Suppressor macrophage treated with lipopolysaccharide for 4 hours (primary cell): ENCODE measurements around the gene ARID1A.
A peak's percentile ranks its signal among the peaks of the same experiment; 100 is the strongest.
"Not testable (repeated sequence)": the region's sequence is repeated elsewhere in the genome, so short reads cannot be mapped to it uniquely, and the experiment has no call there.

Experiments
- DNase-seq: peaks from one replicate; pipeline ENCODE4 v3.0.0-alpha.2; 2020

The ARID1A gene

DNA sequence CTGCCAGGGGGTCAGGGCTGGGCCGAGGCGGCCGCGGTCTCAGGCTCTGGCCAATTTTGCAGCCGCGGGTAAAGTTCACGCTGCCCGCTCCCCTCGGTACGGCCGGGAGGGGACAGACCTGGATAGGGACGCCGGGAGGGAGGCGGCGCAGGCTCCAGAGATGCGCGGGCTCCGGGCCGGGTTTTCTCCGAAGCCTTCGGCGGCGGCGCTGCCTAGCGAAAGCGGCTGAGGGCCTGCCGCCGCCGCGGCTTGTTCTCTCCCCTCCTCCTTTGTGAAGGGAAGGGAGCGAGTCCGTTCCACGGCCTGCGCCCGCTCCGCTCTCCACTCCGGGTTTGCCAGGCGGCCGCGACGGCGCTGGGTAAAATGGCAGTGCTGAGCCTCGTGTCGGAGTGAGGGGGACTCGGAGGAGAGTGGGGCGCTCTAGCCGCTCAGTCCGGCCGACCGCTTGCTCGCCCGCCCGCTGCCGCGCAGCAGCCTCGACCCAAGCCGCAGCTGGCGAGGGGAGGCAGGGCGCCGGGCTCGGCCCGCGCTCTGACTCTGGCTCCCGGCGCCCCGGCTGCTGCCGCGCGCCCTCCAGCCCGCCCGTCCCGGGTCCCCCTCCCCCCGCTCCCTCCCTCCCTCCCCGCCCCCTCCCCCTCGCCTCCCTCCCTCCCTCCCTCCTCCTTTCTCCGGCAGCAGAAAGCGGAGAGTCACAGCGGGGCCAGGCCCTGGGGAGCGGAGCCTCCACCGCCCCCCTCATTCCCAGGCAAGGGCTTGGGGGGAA lies at the start of gene ARID1A:
TSS of gene ARID1A (plus strand) at position 660 of the 763 bp plus-strand sequence. CDS start 389 bp downstream, outside the sequence.
- peak; percentile 96 for DNase-seq

DNA sequence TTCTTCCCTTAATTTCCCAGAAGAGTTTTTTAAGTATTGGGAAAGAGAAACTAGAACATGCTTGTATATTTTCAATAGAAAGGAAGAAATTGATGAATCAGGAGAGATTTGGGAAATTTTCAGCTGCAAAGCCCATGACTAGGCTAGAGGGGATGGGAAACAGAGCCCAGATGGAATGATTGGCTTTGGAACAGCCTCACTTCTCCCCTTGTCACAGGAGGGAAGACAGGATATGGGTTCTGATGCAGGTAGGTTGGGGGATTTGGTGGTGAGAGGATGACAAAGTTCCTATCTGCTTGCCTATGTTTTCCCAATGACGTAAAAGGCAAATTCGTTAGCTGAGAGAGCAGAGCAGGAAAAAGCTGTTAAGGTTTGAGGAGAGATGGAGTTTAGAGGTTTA lies 31.0 kb upstream of the ARID1A start:
- no peak for DNase-seq

DNA sequence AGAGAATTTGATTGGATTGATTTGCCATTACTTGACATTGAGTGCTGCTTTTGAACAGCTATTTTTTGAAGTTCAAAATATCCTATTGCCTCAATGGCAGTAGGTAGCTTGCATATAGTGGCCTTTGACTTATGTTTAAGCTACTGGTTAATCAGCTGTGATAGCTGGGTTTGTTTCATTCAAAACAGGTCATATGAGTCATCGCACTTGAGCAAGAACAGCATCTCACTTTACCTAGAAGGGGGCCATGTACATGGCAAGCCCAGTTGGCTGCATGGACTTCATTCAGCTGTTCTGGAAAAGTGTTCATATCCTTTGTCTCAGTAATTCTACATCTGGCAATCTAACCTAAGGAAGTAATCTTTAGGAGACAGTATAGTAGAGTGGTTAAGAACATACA lies 29.0 kb upstream of the ARID1A start:
- no peak for DNase-seq

DNA sequence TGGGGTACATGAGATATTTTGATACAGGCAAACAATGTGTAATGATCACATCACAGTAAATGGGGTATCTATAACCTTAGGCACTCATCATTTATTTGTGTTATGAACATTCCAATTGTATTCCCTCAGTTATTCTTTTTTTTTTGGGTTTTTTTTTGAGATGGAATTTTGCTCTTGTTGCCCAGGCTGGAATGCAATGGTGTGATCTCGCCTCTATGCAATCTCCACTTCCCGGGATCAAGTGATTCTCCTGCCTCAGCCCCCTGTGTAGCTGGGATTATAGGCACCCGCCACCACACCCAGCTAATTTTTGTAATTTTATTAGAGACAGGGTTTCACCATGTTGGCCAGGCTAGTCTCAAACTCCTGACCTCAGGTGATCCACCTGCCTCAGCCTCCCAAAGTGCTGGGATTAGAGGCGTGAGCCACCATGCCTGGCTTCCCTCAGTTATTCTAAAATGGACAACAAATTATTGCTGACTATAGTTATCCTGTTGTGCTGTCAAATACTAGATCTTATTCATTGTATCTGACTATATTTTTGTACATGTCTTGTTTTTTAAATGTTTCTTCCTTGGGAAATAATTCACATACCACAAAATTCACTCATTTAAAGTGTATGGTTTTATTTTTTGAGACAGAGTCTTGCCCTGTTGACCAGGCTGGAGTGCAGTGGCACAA lies 27.6 kb upstream of the ARID1A start:
- DNase-seq, result not testable (repeated sequence)

DNA sequence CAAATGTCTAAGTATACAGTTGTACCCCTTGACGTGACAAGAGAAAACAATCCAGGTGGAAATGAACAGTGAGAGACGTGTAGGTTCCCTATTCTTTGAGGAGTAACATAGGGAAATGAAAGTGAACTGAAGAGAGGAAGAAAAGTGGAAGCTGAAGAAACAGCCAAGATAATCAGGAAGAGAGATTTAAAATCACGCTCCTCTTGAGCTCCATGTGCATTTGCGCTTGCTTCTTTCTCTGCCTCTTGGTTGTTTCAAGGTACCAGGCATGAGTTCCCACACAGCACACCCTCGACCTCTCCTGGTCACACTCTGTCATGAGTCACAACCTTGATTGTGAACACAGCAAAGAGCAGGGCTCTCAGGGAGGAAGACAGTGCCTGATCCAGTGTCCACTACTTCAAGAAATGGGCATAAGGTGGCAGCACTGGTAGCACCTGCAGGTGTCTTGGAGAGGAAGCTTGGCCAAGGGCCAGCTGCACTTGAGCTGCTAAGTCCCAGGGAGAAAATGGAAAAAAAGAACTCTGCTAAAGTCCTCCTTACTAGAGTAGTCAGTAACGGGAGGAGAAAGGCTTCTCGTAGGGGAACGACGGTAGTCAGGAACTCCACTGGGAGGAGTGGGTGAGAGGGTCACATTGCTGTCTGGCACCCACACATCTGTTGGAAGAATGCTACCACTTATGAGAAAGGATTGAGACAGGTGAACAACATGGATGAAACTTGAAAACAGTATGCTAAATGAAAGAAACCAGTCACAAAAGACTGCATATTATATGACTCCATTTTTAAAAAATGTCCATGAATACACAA lies 18.3 kb upstream of the ARID1A start:
- DNase-seq, result peak; percentile 48

DNA sequence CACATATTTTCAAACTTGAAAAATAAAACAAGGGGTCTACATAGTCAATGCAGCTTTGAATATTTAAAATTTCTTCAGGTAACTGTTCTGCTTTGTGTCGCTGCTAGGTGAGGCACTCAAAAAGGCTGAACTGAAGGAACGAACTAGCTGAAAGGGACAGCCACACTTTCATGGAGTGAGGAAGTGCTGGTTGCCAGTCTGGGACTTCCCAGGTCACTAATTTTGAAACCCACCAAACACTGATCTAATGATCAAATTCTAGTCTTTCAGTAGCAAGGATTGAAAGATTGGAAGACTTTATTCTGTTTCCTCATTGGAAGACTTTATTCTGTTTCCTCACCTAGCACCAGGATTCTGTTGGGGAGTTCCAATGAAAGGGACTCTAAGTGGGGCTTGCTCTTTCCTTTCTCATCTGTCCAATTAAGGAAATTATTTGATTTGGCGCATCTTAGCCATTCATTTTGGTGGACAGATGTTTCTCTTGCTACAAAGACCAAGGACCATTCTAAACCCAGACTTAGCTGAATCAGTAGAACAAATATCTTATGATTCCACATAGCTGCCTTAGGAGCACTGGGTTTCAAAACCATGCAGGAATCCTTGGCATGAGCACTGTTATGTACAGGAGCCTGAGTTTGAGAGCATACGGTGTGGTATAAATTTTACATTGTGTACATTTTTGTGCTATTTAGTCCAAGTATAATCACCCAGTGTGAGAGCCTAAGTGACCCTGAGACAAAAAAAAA lies 10.9 kb upstream of the ARID1A start:
- DNase-seq, result no peak

DNA sequence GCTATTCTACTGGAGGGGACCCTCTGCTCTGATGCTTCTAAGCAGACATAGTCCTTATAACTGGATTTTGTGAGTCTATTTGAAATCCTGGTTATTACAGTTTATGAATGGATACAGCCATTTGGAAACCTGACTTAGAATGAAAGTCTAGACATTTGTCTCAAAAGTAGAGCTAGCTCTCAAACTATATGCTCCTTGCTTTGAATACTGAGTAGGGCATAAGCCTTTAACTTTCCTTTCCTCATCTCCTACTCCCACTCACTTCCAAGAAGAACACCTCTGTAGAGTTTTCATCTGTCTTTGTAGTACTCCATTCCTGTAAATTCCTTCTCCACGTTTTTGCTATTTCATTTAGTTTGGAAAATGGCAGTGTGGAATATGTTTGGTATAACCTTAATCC lies 9.0 kb upstream of the ARID1A start:
- DNase-seq, result no peak

DNA sequence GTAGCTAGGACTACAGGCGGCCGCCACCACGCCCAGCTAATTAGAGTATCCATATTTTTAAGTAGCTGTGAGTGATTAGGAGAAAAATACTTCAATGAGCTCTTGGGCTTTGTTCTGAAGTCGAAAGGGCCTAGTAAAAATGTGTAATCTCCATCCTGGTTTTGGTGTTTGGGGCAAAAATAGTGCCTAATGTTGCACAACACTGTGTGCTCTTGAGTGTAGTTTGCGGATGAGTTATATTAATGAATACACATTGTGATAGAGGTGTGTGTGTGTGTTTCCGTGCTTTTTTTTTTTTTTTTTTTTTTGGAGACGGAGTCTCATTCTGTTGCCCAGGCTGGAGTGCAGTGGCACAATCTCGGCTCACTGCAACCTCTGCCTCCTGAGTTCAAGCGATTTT lies 6.3 kb upstream of the ARID1A start:
- no peak for DNase-seq

DNA sequence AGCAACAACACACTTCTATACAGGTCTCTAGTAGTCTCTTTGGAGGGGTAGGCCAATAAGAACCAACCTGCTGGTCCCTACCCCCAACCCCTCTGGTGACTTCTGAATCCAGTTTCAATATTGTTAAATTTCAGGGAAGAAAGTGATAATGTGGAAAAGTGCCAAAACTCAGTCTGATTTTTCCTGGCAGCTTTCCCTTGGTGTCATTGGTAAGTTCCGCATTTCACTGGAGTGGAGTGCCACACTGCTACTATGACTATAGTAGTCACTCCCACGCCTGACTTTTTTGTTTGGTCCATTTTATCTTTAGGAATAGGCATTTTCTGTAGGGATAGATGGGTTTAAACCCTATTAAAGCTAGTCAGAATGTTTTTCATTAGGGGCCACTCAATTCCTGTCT lies 5.7 kb upstream of the ARID1A start:
- peak; percentile 95 for DNase-seq

DNA sequence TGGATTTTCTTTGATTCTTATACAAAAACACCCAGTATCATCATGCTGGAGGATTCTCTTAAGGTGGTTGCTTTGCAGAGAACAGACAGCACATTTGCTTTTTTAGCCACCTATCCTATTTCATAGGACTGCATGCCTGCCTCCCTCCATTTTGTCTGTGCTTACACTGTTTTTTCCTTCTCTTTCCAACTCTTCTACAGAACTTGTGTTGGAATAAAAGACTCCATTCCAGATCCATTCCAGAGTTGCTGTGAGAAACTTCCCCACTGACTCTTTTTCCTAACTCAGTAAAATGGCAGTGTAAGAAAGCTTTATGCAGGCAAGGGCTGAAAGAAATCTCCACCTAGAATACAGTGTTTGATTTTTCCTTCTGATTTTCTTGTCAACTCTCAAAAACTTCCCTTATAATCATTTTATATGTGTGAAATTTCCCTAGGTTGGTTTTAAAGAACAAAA lies 5.2 kb upstream of the ARID1A start:
- DNase-seq, result no peak

DNA sequence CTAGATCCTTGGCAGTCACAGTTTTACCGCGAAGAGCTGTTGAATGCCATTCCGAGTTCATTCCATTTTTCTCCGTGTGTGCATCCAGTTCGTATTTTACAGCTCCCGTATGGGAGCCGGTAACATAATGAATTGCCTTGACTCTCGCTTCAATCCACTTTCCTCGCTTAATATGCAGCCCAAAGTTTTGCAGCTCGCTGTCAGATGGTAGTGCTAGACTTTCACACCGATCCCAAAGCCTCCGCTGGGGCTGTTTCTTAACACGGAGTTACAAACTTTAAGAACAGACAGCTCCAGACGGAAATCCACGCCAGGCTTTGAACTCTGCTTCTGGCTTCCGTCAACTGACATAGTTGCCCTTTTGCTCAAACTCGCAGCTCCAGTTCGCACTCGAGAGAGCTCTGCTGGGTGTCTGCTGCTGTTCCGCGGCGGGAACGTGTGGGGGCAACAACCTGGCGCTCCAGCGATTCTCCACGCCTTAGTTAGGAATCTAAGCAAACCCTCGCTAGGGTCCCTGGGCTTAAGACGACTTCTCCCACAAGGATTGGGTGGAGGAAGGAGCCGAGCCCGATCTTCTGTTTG lies 3.5 kb upstream of the ARID1A start:
- peak; percentile 83 for DNase-seq

DNA sequence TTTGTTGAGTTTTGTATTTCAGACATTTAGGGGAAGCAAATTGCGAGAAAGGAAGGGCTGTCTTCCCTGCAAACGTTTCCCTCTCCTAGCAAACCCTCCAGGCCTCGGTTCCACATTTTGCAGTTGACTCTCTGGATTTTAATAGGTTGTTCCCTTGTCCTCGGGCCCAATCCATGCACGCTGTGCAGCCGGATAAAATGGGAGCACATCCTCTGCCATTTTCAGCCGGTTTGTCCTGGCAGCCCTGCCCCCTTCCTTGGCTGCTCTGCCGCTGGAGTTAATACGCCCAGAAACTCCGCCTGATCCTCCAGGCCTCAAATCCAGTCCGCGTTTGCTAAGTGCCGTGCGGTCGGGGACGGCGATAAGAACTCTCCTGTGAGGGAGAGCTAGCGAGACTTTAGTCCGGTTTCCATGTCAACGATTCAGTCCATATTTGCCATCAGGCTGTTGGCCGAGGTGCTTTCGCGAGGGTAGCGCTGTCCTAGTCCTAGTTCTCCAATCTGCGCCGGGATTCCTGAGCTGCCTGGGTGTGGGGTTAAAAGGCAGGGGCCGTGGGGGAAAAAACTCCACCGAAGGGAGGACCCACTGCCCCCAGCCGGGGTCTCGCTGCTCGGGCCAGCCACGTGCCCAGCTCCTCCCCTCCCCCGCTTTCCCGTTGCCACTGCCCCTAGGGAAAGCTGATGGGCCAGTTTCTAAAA lies 2.9 kb upstream of the ARID1A start:
- DNase-seq, result peak; percentile 91

DNA sequence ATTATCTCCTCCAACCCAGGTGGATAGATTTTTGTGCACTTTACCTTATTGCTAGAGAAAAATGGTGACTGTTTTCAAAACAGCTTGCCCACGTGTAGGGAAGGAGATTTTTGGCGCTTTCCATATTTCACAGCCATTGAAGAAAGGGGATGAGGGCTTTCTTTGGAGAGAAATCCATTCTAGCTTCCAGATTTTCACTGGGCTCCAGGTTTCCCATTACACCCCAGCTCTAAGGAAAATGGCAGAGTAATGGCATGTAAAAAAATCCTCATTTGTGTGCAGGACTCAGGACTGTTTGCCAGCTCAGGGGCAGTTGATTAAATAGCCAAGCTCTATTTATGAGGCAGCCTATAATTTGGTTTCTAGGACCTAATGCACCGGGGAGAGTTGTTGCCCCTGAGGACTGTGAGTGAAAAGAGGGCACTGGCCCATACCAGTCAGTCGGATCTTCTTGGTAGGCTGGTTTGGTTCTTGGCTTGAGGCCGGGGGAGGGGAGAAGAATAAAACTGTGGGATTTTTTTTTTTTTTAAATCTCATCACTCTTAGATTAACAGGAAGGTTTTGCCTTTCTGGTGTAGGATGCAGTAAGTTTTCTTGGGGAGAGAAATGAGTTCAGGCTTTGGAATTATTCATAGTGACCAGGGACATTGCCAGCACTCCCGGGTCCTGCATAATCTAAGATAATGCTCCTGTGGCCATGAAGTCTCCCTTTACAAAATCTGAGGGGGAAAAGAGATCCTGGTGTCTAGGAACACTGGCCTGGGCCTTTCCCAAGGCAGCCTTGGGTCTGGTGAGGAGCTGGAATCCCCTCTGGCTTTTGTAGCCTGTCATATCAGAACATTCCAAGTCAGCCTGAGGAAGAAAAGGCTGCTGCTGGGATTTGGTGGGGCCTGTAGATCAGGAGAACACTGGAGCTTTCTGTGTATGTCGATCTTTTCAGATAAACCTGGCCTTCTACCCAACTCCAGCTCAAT lies 1.9 kb upstream of the ARID1A start:
- DNase-seq, result no peak

DNA sequence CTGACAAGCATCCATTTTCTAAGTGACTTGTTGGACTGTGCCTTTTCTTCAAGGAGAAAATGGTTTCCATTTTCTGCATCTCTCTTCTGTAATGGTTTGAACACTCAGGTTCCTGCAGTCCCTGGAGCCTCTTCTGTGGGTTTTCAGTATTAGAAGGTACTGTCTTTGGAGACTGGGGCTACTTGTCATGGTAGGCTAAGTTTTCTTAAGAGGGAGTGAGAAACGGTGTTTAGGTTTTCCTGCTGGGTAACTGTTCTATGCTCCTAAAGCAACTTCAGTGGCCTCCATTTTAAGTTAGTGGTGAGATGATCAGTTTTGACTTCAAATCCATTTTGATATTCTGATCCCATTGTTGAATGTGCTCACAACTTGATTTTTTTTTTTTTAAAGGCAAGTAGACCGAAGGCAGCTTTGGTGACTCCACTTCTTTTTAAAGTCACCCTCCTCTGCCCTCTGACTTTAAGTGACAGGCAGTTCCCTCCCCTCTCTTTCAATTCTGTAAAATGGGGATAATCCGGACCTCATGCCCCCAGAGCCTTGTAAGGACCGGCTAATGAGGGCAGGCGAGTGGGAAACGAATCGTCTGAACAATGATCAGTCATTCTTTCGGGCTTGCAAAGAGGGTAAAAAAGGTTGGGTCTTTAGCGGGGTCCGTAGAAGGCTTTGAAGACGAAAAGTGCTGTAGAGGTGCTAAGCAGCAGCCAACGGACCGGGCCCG lies 1.0 kb upstream of the ARID1A start:
- DNase-seq, result no peak

DNA sequence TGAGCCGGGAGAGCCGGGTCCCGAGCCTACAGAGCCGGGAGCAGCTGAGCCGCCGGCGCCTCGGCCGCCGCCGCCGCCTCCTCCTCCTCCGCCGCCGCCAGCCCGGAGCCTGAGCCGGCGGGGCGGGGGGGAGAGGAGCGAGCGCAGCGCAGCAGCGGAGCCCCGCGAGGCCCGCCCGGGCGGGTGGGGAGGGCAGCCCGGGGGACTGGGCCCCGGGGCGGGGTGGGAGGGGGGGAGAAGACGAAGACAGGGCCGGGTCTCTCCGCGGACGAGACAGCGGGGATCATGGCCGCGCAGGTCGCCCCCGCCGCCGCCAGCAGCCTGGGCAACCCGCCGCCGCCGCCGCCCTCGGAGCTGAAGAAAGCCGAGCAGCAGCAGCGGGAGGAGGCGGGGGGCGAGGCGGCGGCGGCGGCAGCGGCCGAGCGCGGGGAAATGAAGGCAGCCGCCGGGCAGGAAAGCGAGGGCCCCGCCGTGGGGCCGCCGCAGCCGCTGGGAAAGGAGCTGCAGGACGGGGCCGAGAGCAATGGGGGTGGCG lies 371 bp downstream of the ARID1A start:
- DNase-seq, result no peak

DNA sequence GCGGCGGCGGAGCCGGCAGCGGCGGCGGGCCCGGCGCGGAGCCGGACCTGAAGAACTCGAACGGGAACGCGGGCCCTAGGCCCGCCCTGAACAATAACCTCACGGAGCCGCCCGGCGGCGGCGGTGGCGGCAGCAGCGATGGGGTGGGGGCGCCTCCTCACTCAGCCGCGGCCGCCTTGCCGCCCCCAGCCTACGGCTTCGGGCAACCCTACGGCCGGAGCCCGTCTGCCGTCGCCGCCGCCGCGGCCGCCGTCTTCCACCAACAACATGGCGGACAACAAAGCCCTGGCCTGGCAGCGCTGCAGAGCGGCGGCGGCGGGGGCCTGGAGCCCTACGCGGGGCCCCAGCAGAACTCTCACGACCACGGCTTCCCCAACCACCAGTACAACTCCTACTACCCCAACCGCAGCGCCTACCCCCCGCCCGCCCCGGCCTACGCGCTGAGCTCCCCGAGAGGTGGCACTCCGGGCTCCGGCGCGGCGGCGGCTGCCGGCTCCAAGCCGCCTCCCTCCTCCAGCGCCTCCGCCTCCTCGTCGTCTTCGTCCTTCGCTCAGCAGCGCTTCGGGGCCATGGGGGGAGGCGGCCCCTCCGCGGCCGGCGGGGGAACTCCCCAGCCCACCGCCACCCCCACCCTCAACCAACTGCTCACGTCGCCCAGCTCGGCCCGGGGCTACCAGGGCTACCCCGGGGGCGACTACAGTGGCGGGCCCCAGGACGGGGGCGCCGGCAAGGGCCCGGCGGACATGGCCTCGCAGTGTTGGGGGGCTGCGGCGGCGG lies 1.0 kb downstream of the ARID1A start:
- no peak for DNase-seq

DNA sequence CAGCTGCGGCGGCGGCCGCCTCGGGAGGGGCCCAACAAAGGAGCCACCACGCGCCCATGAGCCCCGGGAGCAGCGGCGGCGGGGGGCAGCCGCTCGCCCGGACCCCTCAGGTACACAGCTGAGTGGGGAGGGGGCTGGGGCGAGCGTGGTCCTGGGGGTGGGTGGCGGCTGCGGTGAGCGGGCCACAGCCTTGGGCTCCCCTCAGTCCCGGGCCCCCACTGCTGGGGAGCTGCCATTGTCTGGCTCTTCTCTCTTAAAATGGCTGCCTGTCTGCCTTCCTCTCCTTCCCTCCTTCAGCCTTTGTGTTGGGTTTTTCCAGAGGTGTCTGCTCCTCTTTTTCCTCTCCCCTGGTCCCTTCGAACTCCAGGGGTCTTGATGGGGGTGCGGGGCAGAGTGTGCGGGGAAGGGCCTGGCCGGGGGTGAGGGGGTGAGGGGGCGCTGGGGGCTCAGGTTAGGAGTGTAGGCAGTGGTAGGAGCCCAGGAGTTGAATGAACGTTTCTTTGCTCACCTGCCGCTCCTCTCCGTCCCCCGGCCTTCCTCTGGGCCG lies 1.7 kb downstream of the ARID1A start:
- no peak for DNase-seq
